Endodermal cell (in vitro differentiated cells): ENCODE results near the gene RBFOX1. TPM values are rescaled to one million over a fixed set of nuclear protein-coding genes. Genes with fewer than 3 reads are reported as not detected.

ENCODE experiments used
- DNase-seq: peaks from one replicate; pipeline ENCODE4 v3.0.0-alpha.2; 2017
- H3K27ac ChIP-seq: 2 replicates; pipeline ENCODE4 v1.5.1; 2013; ENCODE audit warnings: mild to moderate bottlenecking, low read depth, low read length, moderate library complexity
- H3K27me3 ChIP-seq: 2 replicates; pipeline ENCODE4 v1.6.1; 2013; ENCODE audit warnings: mild to moderate bottlenecking, low read length, moderate library complexity; ENCODE audit not compliant: insufficient read depth, control insufficient read depth, poor library complexity, severe bottlenecking
- H3K36me3 ChIP-seq: 2 replicates; pipeline ENCODE4 v1.7.0; 2013; ENCODE audit warnings: mild to moderate bottlenecking, low read length, moderate library complexity; ENCODE audit not compliant: control insufficient read depth, insufficient read depth
- H3K4me1 ChIP-seq: one replicate; pipeline ENCODE4 v1.7.0; 2013; ENCODE audit warnings: low read length; ENCODE audit not compliant: control insufficient read depth, insufficient read depth
- H3K4me3 ChIP-seq: 2 replicates; pipeline ENCODE4 v1.5.1; 2013; ENCODE audit warnings: mild to moderate bottlenecking, low read length, moderate library complexity
- H3K9ac ChIP-seq: 2 replicates; pipeline ENCODE4 v1.6.1; 2013; ENCODE audit warnings: mild to moderate bottlenecking, low read length, moderate library complexity; ENCODE audit not compliant: poor library complexity, severe bottlenecking; ENCODE audit errors: extremely low read depth
- H3K9me3 ChIP-seq: 2 replicates; pipeline ENCODE4 v1.6.1; 2013; ENCODE audit warnings: mild to moderate bottlenecking, low read length, moderate library complexity; ENCODE audit not compliant: control insufficient read depth
- H3K27ac Mint-ChIP-seq: 2 replicates; pipeline ENCODE4 v1.8.0; 2020; ENCODE audit warnings: mixed read lengths
- H3K27me3 Mint-ChIP-seq: 2 replicates; pipeline ENCODE4 v1.8.0; 2021; ENCODE audit warnings: mild to moderate bottlenecking, mixed read lengths; ENCODE audit not compliant: insufficient read depth
- H3K36me3 Mint-ChIP-seq: 2 replicates; pipeline ENCODE4 v1.8.0; 2020; ENCODE audit warnings: low read depth, mixed read lengths
- H3K4me1 Mint-ChIP-seq: 2 replicates; pipeline ENCODE4 v1.8.0; 2020; ENCODE audit warnings: mixed read lengths
- H3K4me3 Mint-ChIP-seq: 2 replicates; pipeline ENCODE4 v1.8.0; 2020; ENCODE audit warnings: mild to moderate bottlenecking, moderate library complexity, mixed read lengths
- H3K9me3 Mint-ChIP-seq: 2 replicates; pipeline ENCODE4 v1.8.0; 2020; ENCODE audit warnings: mild to moderate bottlenecking, mixed read lengths
- WGBS, 2 experiments: methylation state at CpG; one replicate each; pipeline versions ENCODE4 v1.1.5 to v1.1.7; 2013; ENCODE audit warnings: missing lambda C conversion rate in 2 of 2, mixed read lengths in 1 of 2; ENCODE audit not compliant: insufficient coverage in 1 of 2, insufficient read length in 1 of 2; 5-methylcytosine and 5-hydroxymethylcytosine counted together
- total RNA-seq, 2 donors: library from RNA; stranded (reverse); fragmentation: NEBNext Ultra II Directional in 1 of 2; extraction: Animal tissue kit (Norgen Biotek cat#: 25700) in 1 of 2; gene quantifications; 2 replicates in 1 of 2; 3 replicates in 1 of 2; pipeline ENCODE4 v1.2.1, GENCODE V29; 2021
- TF ChIP-seq, protein P1 (sequence below): fragments of 200-600 bp; sonication (generic); conservative IDR thresholded peaks from 2 replicates; pipeline ENCODE4 v1.5.0; 2021; ENCODE audit warnings: antibody characterized with exemption, mild to moderate bottlenecking

RBFOX1 gene
- total RNA-seq, 2 donors from 2014 or later = 2.6 to 2.7 TPM

DNA sequence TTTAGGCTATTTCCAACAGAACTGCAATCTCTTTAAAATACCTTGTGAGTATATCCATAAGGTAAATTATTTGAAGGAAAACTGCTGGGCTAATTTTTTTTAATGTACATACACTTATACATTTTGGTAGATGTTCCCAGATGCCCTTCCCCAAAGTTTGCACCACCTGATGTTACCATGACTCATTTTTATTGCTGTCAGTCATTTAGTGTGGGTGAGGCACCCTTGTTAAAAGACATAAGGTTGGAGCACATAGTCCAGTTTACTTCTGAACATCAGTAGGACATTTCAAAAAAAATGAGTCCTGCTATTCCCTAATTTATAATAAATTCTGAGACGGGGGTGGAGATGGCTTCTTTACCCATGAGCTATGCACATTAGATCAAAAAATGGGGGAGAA is 138.6 kb downstream of the RBFOX1 start:
- Mint-ChIP-seq H3K4me3 (no peak overlapping the region), H3K27ac (no peak overlapping the region), H3K9me3 (no peaks in the 10 kb centered on the region), H3K27me3 (no peaks in the 10 kb centered on the region), H3K36me3 (no peaks in the 10 kb centered on the region), H3K4me1 (peaks cover 13% of the 10 kb centered on the region)
- no peaks in the 10 kb centered on the region for H3K4me1 ChIP-seq
- H3K27me3 ChIP-seq = no peaks in the 10 kb centered on the region
- TF ChIP-seq, protein P1, sequence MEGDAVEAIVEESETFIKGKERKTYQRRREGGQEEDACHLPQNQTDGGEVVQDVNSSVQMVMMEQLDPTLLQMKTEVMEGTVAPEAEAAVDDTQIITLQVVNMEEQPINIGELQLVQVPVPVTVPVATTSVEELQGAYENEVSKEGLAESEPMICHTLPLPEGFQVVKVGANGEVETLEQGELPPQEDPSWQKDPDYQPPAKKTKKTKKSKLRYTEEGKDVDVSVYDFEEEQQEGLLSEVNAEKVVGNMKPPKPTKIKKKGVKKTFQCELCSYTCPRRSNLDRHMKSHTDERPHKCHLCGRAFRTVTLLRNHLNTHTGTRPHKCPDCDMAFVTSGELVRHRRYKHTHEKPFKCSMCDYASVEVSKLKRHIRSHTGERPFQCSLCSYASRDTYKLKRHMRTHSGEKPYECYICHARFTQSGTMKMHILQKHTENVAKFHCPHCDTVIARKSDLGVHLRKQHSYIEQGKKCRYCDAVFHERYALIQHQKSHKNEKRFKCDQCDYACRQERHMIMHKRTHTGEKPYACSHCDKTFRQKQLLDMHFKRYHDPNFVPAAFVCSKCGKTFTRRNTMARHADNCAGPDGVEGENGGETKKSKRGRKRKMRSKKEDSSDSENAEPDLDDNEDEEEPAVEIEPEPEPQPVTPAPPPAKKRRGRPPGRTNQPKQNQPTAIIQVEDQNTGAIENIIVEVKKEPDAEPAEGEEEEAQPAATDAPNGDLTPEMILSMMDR = no peak
- WGBS, 2 experiments = no CpG with 5 or more reads among the region's 1 CpG
- no peaks in the 10 kb centered on the region for H3K9me3 ChIP-seq
- H3K36me3 ChIP-seq = no peaks in the 10 kb centered on the region
- no peak overlapping the region for H3K9ac ChIP-seq
- H3K4me3 ChIP-seq = no peak overlapping the region
- no peak for DNase-seq
- no peak overlapping the region for H3K27ac ChIP-seq

GRCh38 chr16:7482032-7482431 is 149.4 kb downstream of the RBFOX1 start:
- H3K36me3 ChIP-seq = no peaks in the 10 kb centered on the region
- H3K4me1 ChIP-seq = no peaks in the 10 kb centered on the region
- no peak overlapping the region for H3K9ac ChIP-seq
- H3K9me3 Mint-ChIP-seq = no peaks in the 10 kb centered on the region
- DNase-seq = no peak
- no peaks in the 10 kb centered on the region for H3K36me3 Mint-ChIP-seq
- WGBS, 2 experiments = 92 to 100% methylated on average over 4 to 10 of the region's 10 CpGs
- TF ChIP-seq, protein P1 = no peak
- no peaks in the 10 kb centered on the region for H3K27me3 Mint-ChIP-seq
- no peak overlapping the region for H3K27ac Mint-ChIP-seq
- H3K4me3 ChIP-seq = no peak overlapping the region
- H3K4me3 Mint-ChIP-seq = no peak overlapping the region
- no peaks in the 10 kb centered on the region for H3K9me3 ChIP-seq
- H3K27ac ChIP-seq = no peak overlapping the region
- peaks cover 10% of the 10 kb centered on the region for H3K4me1 Mint-ChIP-seq
- no peaks in the 10 kb centered on the region for H3K27me3 ChIP-seq

DNA sequence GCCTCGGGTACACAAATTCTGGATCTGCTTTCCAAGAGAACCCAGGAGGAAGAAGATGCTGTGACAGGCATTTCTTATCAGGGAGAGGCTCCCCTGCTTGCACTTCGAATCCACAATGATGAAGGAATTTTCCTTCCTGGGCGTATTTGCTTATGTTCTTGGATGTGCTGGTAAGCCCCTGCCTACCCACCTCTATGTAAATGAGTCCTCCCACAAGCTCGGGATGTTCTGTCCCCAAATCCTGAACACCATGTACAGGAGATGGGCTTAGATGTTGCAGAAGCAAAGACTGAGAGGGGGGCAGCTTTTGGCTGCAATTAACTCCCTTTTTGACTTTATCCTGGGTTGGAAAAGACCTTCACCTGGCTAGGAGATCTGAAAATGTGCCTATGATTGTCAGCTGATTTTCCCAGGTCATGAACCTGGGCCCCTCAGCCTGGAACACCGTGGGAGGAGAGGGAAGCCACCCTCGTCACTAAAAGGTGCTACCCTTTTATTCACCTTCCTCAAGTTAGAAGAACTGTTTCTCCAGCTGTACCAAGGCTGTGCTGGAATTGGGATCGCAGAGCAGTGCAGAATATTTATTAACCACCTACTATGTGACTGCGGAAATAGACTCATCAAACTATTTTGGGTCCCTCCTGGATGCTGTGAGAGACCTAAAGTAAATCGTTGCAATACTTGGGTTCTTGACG is 150.1 kb downstream of the RBFOX1 start:
- no peaks in the 10 kb centered on the region for H3K36me3 Mint-ChIP-seq
- no peaks in the 10 kb centered on the region for H3K27me3 Mint-ChIP-seq
- no peak overlapping the region for H3K4me3 Mint-ChIP-seq
- no peak overlapping the region for H3K27ac Mint-ChIP-seq
- Histone ChIP-seq H3K4me3 (no peak overlapping the region), H3K9ac (no peak overlapping the region), H3K27ac (no peak overlapping the region), H3K36me3 (no peaks in the 10 kb centered on the region), H3K27me3 (no peaks in the 10 kb centered on the region), H3K4me1 (no peaks in the 10 kb centered on the region), H3K9me3 (no peaks in the 10 kb centered on the region)
- 79 to 84% methylated on average over 6 to 10 of the region's 10 CpGs for WGBS, 2 experiments
- TF ChIP-seq, protein P1 = no peak
- H3K9me3 Mint-ChIP-seq = no peaks in the 10 kb centered on the region
- peaks cover 10% of the 10 kb centered on the region for H3K4me1 Mint-ChIP-seq
- DNase-seq = no peak
